ENCODE measurements around the gene WNT3A.

WNT3A gene

GRCh38 chr1:228088586-228089498 is 82.0 kb downstream of the WNT3A start:
- DNase-seq, result no peak

GRCh38 chr1:228089519-228090380 is 83.0 kb downstream of the WNT3A start:
- no peak for DNase-seq

GRCh38 chr1:228090613-228091081 is 83.8 kb downstream of the WNT3A start:
- no peak for DNase-seq

GRCh38 chr1:228091084-228091483 is 84.3 kb downstream of the WNT3A start:
- no peak for DNase-seq

- DNase-seq, result no peak
Measured at GRCh38 chr1:228092342-228093049, 85.7 kb downstream of the WNT3A start.

- DNase-seq, result no peak
Measured at GRCh38 chr1:228093050-228093906, 86.5 kb downstream of the WNT3A start.

- DNase-seq, result no peak
Measured at GRCh38 chr1:228094432-228095016, 87.7 kb downstream of the WNT3A start.

GRCh38 chr1:228095161-228095560 is 88.4 kb downstream of the WNT3A start:
- no peak for DNase-seq

- DNase-seq, result no peak
Measured at GRCh38 chr1:228095938-228096337, 89.1 kb downstream of the WNT3A start.

GRCh38 chr1:228096416-228097332 is 89.9 kb downstream of the WNT3A start:
- DNase-seq, result no peak

GRCh38 chr1:228097333-228098081 is 90.7 kb downstream of the WNT3A start:
- DNase-seq, result no peak

- no peak for DNase-seq
Measured at GRCh38 chr1:228098323-228098931, 91.6 kb downstream of the WNT3A start.

- no peak for DNase-seq
Measured at GRCh38 chr1:228099331-228099732, 92.5 kb downstream of the WNT3A start.

GRCh38 chr1:228100822-228101613 is 94.2 kb downstream of the WNT3A start:
- no peak for DNase-seq

GRCh38 chr1:228101614-228101993 is 94.8 kb downstream of the WNT3A start:
- DNase-seq, result no peak

GRCh38 chr1:228101994-228102790 is 95.4 kb downstream of the WNT3A start:
- peak; percentile 16 for DNase-seq

GRCh38 chr1:228102791-228103620 is 96.2 kb downstream of the WNT3A start, which contains the start of gene C1orf35:
C1orf35 (minus strand) TSS chr1:228103325; CDS start chr1:228103227, 98 bp downstream.
- peak; percentile 90 for DNase-seq

Data from fibroblast of upper back skin (primary cell).